Uterus (tissue), 2 donors: ENCODE measurements around the gene MS4A6A.

Experiments
- POLR2A ChIP-seq, 2 donors: fragments of 450-650 bp; IDR thresholded peaks; one replicate each; pipeline ENCODE4 v1.6.1; 2016; ENCODE audit warnings: antibody characterized with exemption in 2 of 2, mild to moderate bottlenecking in 1 of 2, moderate library complexity in 1 of 2
- TF ChIP-seq, protein P1 (sequence below), 4 experiments: fragments of 200-600 bp in 2 of 4; fragments of 450-650 bp in 2 of 4; sonication (generic) in 2 of 4; IDR thresholded peaks; one replicate each; pipeline ENCODE4 v1.5.1; 2016 to 2019; ENCODE audit warnings: antibody characterized with exemption in 4 of 4, mild to moderate bottlenecking in 2 of 4, moderate library complexity in 1 of 4

GRCh38 chr11:60159284-60159683, 23.6 kb downstream of the MS4A6A start:
- TF ChIP-seq, protein P1, sequence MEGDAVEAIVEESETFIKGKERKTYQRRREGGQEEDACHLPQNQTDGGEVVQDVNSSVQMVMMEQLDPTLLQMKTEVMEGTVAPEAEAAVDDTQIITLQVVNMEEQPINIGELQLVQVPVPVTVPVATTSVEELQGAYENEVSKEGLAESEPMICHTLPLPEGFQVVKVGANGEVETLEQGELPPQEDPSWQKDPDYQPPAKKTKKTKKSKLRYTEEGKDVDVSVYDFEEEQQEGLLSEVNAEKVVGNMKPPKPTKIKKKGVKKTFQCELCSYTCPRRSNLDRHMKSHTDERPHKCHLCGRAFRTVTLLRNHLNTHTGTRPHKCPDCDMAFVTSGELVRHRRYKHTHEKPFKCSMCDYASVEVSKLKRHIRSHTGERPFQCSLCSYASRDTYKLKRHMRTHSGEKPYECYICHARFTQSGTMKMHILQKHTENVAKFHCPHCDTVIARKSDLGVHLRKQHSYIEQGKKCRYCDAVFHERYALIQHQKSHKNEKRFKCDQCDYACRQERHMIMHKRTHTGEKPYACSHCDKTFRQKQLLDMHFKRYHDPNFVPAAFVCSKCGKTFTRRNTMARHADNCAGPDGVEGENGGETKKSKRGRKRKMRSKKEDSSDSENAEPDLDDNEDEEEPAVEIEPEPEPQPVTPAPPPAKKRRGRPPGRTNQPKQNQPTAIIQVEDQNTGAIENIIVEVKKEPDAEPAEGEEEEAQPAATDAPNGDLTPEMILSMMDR (IDR thresholded peaks at IDR 0.05), result no peak
- no peak for TF ChIP-seq POLR2A (IDR thresholded peaks at IDR 0.05)
